ENCODE data around the gene MAP3K14.

DNA sequence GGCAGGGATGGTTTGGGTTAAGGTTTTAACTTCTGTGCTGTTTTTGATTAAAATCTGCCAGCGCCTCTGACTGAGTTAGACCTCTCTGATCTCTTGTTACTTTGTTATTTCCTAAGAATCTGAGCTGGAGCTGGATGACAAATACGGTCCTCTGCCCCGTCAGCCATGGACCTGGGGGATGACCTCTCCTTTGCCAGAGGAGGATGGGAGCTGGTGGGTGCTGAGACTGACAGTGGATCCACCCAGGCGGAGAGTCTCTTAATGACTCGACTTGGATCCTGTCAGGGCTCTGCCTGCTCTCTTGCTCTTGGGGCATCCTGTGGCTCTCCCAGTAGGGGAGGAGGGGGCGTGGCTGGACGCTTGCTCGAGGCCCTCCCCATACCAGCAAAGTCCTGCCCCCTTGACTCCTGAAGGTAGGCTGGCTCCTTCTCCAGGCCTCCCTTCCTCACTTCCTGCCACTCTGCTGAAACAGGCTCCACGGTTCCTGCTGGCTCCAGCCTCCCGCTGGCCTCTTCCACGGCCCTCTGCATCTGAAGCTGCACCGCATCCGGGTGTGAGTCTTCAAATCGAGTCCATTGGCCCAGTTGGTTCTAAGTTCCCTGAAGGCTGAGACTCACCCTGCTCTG is 24.8 kb upstream of the MAP3K14 start:
- TF ChIP-seq POLR2AphosphoS5 (IDR thresholded peaks at IDR 0.05; ENCODE audit: low read depth, low read length) (no peak), POLR2A (IDR thresholded peaks at IDR 0.05; ENCODE audit: low read depth, low read length) (no peak), TAF1 (IDR thresholded peaks at IDR 0.05; ENCODE audit: low read depth, low read length) (no peak), POU2F2 (IDR thresholded peaks at IDR 0.05; ENCODE audit: low read depth, low read length) (no peak)
